Activated CD4-positive, CD25-positive, alpha-beta regulatory T cell treated with anti-CD3 and anti-CD28 coated beads, Interleukin-2, amount 50 U/mL, for 24 hours (primary cell): ENCODE measurements around the gene TP53TG5.

Experiments
- ATAC-seq, 2 donors: fragments of 150-1000 bp; cut with Tn5 transposase; one replicate each; pipeline ENCODE4 v1.10.0; 2021; ENCODE audit warnings: mild to moderate bottlenecking in 1 of 2, moderate library complexity in 1 of 2

Gene TP53TG5

GRCh38 chr20:45345104-45345936 lies 32.8 kb downstream of the TP53TG5 start:
- ATAC-seq: no peak

GRCh38 chr20:45344168-45344860 lies 33.8 kb downstream of the TP53TG5 start:
- peak in 1 of 2 donors; percentile 25 for ATAC-seq

DNA sequence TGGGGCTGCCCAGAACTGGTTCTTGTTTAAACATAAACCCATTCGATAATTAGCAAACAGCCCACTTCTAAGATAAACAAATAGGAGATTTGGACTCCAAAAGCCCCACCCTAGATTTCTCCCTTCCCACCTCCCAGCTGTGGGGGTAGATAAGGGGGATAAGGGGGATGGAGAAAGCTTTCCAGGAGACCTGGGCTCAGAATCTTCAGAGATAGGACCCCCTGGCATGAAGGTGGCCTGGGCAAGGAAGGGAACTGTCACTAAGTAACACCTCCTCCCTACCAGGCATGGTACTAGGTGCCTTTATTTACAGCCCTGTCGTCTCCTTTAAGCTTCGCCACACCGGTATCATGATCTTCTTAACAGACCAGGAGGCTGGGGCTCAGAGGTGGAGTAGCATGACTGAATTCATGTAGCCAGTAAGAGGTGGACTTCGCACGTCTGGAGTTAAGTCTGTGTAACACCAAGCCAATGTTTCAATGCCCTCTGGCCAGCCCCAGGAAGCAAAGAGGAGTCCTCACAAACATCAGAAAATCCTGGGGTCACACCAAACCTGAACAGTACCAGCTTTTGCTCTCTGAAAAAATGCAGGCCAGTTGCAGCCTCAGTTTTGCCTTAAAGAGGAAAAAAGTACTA lies 34.5 kb downstream of the TP53TG5 start:
- ATAC-seq: no peak

- no peak for ATAC-seq
Observed at GRCh38 chr20:45342855-45343531, 35.1 kb downstream of the TP53TG5 start.

DNA sequence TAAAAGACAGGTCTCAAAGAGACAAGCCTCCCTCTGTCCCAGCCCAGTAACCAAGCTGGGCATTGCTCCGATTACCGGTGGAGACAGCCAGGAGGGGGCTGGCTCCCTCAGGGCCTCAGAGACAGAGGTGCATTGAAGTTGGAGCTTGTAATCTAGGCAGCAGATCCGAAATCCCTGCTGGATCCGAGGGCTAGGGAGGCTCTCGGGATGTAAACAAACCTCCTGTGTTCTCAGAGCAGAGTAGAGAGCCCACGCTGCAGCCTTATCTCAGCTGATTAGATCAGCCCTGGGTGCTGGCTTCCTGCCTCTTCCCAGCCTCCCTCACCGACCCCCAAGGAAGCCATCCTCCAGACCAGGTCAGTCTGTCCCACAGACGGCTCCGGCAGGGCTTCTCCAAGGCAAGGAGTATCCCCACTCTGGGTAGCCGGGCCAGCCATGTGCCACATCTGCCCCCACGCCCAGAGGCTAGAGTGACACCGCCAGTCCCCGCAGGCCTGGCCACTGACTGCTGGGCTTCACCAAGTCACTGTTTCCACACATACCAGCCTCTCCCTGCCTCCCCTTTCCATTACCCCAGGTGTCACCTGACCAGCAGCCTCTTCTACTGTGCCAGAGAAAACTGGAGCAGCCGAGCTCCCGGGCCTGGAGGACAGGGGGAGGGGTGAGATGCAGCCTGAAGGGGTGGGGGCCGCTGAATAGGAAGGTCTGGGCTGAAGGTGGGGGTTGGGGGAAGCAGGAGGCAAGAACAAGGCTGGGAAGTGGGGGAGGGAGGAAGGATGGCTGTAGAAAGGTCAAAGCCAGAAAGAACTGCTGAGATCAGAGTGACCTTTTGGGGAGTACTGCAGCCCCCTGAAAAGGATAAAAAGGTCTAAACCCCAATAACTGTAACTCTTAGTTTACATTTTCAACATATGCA lies 35.9 kb downstream of the TP53TG5 start:
- ATAC-seq: no peak

DNA sequence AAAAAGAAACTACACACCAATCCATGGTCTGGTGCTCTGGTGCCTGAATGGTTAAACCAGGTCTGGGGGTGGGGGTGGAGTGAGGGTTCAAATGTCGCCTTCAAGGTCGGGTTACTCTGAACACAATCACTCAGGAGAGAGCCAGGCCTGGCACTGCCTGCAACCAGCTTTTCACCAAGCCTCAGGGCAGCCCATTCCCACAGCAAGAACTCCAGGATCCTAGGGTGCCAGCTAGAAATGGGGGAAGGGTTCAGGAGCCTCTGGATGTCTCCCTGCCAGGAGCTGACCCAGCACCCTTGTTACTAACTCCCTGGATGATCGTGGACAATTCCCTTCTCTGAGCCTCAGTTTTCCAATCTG lies 36.6 kb downstream of the TP53TG5 start:
- ATAC-seq: no peak

DNA sequence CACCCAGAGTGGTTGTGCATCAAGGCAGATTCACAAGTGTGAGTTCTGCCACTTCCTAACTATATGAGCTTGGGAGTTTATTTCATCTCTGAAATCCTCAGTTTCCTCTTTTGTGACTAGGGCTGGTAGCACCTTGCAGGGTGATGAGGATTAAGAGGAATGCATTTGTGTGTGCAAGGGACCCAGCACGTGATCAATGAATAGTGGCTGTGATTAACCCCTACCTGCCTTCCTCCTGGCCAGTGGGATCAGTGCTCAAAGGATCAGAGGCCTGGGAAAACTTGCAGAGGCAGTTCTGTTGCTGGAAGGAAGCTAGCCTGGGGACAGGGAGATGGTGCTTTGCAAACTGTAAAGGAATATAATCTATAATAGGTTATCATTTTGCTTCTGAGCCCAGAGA lies 37.2 kb downstream of the TP53TG5 start:
- ATAC-seq: no peak

GRCh38 chr20:45340236-45340847 lies 37.8 kb downstream of the TP53TG5 start:
- no peak for ATAC-seq

DNA sequence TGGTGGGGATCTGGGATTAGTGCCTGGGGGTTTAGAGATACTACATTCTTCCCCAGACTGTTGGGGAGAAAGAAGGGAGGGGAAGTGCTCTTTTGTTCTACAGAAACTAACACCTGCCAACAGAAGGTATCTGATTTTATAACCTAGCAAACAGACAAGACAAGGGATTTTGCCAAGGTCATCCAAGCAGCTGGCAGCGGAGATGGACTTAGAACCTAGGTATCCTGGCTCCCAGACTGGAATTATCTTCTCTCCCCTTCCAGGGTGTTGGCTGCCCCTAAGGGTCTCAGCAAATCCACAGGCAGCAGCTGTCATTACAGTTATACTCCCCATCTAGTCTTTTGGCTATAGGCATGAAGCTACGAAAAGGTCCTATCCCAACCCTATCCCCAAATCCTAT lies 38.3 kb downstream of the TP53TG5 start:
- no peak for ATAC-seq

DNA sequence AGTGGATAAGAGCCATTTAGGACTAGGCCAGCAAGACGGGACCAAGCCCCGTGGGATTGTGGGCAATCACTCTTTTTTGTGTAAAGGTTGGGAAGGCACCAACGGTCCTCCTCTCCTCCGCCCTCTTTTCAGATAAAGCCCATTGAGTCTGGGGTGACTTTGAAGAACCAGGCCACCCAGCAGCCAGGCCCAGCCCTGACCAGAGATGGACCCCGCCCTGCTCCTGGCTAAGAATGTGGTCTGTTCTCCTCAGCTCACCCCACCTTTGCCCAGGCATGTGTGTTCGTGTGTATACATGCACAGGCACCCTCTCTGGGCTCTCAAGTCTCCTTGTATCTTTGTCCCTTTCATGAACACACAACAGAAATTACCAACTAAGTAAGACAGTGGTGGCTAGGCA lies 39.0 kb downstream of the TP53TG5 start:
- ATAC-seq: no peak

GRCh38 chr20:45338121-45339030 lies 39.7 kb downstream of the TP53TG5 start:
- ATAC-seq: no peak

- ATAC-seq: no peak
Observed at GRCh38 chr20:45337367-45338120, 40.6 kb downstream of the TP53TG5 start.

DNA sequence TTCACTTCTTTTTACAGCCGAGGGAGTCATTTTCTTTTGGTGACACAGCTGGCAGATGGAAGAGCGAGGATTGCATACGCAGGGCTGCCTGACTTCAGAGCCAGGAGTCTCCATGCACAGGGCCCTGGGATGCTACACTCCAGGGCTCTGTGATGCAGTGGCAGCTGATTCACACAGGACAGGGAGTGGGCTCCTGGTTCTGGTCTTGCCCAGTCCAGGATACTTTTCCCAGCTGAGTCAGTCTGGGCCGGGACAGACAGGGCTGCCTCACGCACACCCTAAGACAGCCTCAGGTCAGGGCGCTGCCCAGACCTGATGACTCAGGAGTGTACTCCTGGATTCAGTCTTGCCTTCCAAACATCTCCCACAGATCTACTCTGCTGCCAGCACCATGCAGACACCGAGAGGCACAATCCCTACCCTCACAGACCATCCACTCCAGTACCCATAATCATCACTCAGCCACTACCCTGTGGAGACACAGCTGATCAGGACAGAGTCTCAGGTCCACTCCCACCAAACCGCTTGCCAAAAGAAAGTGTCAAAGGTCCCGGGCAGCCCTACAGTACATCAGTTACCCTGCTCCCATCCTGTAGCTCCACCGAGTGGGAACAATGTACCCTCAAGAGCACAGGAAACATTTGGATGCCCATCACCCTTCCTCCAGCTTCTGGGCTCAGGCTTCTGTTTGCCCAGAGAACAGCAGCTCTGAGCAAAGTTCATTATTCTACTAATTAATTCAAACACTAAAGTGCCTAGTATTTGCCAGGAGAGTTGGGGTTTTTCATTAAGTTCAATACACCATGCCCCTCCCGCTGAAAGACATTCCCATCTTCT lies 41.4 kb downstream of the TP53TG5 start:
- no peak for ATAC-seq

DNA sequence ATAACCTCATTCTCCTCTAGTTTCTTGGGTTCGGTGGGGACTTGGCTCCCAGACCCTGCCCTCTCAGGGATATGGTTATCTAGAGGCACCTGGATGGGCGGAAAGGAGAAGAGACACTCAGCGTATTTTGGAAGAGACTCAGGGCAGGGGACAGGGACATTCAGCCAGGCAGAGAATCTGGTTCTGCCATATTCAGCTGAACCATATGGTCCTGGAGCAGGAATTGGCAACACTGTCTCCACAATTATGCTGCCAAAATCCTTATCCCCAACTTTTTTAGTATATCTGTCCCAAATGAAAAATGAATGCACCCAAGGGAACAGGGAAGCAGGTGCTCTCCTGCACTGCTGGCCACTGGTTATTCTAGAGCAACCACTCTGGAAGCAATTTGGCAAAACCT lies 47.6 kb downstream of the TP53TG5 start:
- ATAC-seq: no peak

DNA sequence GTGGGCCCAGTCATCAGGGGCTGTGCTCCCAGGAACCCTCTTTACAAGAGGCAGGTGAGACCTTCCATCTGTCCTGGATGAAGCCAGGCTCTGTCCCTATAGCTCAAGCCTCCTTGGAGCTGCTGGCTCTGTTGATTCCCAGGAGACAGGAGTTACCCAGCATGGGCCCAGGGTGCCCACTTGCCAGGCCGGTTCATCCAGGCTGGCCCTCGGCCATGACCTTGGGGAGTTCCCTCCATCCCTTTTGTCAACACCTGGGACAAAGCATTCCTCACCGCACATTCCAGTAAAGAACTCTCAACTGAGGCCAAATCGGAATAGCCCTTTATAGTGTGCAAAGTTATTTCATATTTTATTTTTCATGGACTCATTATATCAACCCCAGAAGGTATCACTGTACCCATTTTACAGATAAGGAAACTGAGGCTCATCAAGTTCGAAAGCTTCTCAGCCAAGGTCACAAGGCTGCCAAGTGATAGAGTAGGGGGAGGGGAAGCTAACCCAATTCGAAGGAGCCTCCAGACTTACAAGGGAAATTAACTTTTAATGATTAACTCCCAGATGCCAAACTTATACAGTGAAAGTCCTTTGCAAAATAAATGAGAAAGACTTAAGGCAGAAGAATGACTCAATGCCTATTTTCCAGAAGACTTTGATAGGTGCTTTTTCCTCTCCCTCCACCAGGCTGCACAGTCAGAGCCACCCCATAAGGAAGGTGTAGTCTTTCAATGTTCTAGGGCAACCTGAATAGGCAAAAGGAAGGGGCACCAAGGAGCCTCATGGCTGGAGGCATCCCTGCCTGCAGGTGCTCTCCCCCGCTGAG lies 48.4 kb downstream of the TP53TG5 start:
- no peak for ATAC-seq

GRCh38 chr20:45328451-45328850 lies 49.7 kb downstream of the TP53TG5 start:
- no peak for ATAC-seq

- ATAC-seq: no peak
Observed at GRCh38 chr20:45325371-45325770, 52.8 kb downstream of the TP53TG5 start.

DNA sequence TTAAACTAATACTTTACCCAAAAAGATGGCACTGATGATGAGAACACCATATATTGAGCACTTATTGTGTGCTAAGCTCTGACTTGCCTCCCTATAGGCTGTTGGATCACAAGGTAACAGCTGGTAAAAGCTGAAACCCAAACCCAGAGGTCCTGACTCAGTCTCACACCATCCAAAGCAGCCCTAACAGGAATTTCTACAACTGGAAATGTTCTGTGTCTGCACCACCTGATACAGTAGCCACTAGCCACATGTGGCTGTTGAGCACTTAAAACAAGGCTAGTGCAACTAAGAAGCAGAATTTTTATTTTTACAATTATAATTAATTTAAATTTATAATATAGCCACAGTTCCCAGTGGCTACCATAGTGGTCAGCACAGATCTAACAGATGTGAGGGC lies 54.4 kb downstream of the TP53TG5 start:
- no peak for ATAC-seq
